ENCODE results near the gene VWA1. TPM values are rescaled to one million over a fixed set of nuclear protein-coding genes. Genes with fewer than 3 reads are reported as not detected.

The VWA1 gene
- total and polyA plus RNA-seq, 2 of the 4 experiments (the other 2 are of a cell fraction): 1.1 to 6.1 TPM

DNA sequence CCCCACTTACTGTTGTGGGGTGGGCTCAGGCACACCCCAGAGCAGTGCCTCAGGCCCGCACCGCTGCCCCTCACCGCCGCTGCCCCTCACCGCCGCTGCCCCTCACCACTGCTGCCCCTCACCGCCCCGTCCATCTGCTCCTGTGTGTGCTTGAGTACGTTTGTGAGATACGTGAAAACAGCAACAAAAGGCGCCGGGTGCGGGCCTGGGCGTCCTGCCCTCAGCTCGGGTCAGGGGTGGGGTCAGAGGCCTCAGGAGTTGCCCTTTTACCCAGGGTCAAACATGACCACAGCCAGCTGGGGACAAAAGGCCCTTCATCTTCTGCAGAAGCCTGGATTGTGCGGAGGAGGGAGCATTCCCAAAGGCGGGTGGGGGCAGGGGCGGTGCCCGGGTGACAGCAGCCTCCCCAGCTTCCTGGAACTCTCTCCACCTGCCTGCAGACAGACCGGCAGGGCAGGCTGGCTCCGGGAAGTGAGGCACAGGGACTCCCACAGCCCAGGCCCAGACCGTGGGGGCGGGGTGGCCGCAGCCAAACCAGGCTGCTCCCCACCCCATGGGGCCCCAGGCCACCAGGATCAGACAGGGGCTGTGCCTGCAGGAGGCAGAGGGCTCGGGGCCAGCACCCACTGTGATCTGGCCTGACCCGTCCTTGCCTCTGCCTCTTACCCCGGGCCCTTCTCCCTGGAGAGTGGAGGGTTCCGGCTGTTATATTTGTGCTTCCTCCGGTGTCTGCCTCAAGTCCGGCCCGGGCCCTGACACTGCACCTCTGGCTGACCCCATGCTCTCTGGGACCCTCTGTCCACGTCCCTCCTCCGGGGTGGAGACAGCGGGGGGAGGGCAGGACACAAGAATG is 2.3 kb upstream of the VWA1 start:
- Histone ChIP-seq H2BK5ac (ENCODE audit: low read depth, low read length, poor library complexity, severe bottlenecking) (no peak overlapping the region), H2BK120ac (ENCODE audit: low read depth, low read length) (no peak overlapping the region), H2AK9ac (replicated peaks; ENCODE audit: low read depth, low read length, poor library complexity) (peak overlapping the region; percentile 61), H3K27ac (ENCODE audit: insufficient read depth, low read length) (no peak overlapping the region; the same call in 1 of the 2 replicates), H3K9me1 (ENCODE audit: insufficient read depth, low read length) (0 out of 2 replicates have a peak, but pooled peaks cover 7% of the 10 kb centered on the region), H2AFZ (replicated peaks; ENCODE audit: low read length, poor library complexity) (peak overlapping the region; percentile 82), H3K9me3 (ENCODE audit: control insufficient read depth, insufficient read depth, low read length) (no peaks in the 10 kb centered on the region), H4K5ac (ENCODE audit: low read depth, low read length) (no peak overlapping the region), H2BK15ac (ENCODE audit: low read depth, low read length) (no peak overlapping the region), H2AK5ac (ENCODE audit: low read depth, low read length) (0 out of 2 replicates have a peak overlapping the region, but pooled peaks have one; percentile 28), H4K8ac (ENCODE audit: low read depth in 2 of 2, low read length in 2 of 2) (peak overlapping the region in 1 of 2 experiments; percentile 76; a peak in 1 of 4 replicates), H4K91ac (ENCODE audit: insufficient read depth, low read depth, low read length) (no peak overlapping the region), H3K9ac (ENCODE audit: low read depth, low read length) (no peak overlapping the region), H4K20me1 (ENCODE audit: insufficient read depth, low read length) (no peaks in the 10 kb centered on the region), H2BK20ac (ENCODE audit: low read depth, low read length) (no peak overlapping the region), H3K18ac (ENCODE audit: low read depth, low read length) (no peak overlapping the region), H3K56ac (ENCODE audit: extremely low read depth, insufficient read depth, low read length) (no peak overlapping the region), H3K36me3 (ENCODE audit: control insufficient read depth, insufficient read depth, low read length) (no peaks in the 10 kb centered on the region), H3K4me1 (ENCODE audit: control insufficient read depth, insufficient read depth, low read length) (peaks cover 25% of the 10 kb centered on the region), H3K27me3 (ENCODE audit: control insufficient read depth, insufficient read depth, low read length) (no peaks in the 10 kb centered on the region; the same call in 1 of the 2 replicates), H3K4ac (ENCODE audit: low read depth, low read length) (no peak overlapping the region), H3K4me3 (ENCODE audit: insufficient read depth, low read depth, low read length) (no peak overlapping the region), H3K79me1 (ENCODE audit: low read depth in 1 of 2, low read length in 2 of 2) (0 out of 4 replicates have a peak, but pooled peaks cover 0 to 3% of the 10 kb centered on the region in 2 experiments), H3K23ac (ENCODE audit: low read depth, low read length) (no peak overlapping the region), H3K14ac (replicated peaks; ENCODE audit: low read depth, low read length) (0 out of 2 replicates have a peak overlapping the region, but pooled peaks have one; percentile 11), H3K4me2 (ENCODE audit: low read depth, low read length) (no peak overlapping the region)
- ChIA-PET POLR2A (ENCODE audit: unreplicated experiment) (no interaction called here), CTCF (interaction anchor here (0.6 kb wide), 1 partner anchor 132 kb away, joined by 5 read pairs; no protein-coding TSS in a partner anchor)
- WGBS, 2 experiments (ENCODE audit: extremely low coverage in 2 of 2, insufficient read length in 1 of 2): 69% methylated on average over 10 of the region's 34 CpGs; no CpG with 5 or more reads in 1 of the 2 experiments
- no peak for ATAC-seq (ENCODE audit: low read depth)
- no peak for DNase-seq
- intact Hi-C loops (cut with micrococcal nuclease) (no loop called here), dilution Hi-C loops (cut with HindIII; ENCODE audit: low sequenced_read_pairs, unreplicated experiment) (no loop called here), in situ Hi-C loops (cut with MboI; ENCODE audit: low sequenced_read_pairs) (no loop called here)
- BruUV-seq (replicated peaks): no TSS peak
- TF ChIP-seq RCOR1 (IDR thresholded peaks at IDR 0.05; ENCODE audit: insufficient replicate concordance, low read length) (no peak), CHD1 (IDR thresholded peaks at IDR 0.05; ENCODE audit: low read depth, low read length) (no peak), SMC3 (IDR thresholded peaks at IDR 0.05; ENCODE audit: low read depth, low read length) (no peak), MXI1 (IDR thresholded peaks at IDR 0.05; ENCODE audit: borderline replicate concordance, low read depth, low read length) (no peak), MAZ (IDR thresholded peaks at IDR 0.05; ENCODE audit: borderline replicate concordance, low read depth, low read length) (no peak), NFE2L2 (IDR thresholded peaks at IDR 0.05; ENCODE audit: low read depth, low read length) (no peak), FOS (IDR thresholded peaks at IDR 0.05; ENCODE audit: low read depth, low read length) (no peak), RFX5 (IDR thresholded peaks at IDR 0.05; ENCODE audit: low read depth, low read length) (no peak), BHLHE40 (IDR thresholded peaks at IDR 0.05; ENCODE audit: low read depth, low read length) (no peak), RAD21 (IDR thresholded peaks at IDR 0.05; ENCODE audit: low read length) (no peak), MAFK (IDR thresholded peaks at IDR 0.05; ENCODE audit: low read depth, low read length) (no peak), CEBPB (IDR thresholded peaks at IDR 0.05; ENCODE audit: low read depth, low read length) (no peak)
- TF ChIP-seq, protein P1, sequence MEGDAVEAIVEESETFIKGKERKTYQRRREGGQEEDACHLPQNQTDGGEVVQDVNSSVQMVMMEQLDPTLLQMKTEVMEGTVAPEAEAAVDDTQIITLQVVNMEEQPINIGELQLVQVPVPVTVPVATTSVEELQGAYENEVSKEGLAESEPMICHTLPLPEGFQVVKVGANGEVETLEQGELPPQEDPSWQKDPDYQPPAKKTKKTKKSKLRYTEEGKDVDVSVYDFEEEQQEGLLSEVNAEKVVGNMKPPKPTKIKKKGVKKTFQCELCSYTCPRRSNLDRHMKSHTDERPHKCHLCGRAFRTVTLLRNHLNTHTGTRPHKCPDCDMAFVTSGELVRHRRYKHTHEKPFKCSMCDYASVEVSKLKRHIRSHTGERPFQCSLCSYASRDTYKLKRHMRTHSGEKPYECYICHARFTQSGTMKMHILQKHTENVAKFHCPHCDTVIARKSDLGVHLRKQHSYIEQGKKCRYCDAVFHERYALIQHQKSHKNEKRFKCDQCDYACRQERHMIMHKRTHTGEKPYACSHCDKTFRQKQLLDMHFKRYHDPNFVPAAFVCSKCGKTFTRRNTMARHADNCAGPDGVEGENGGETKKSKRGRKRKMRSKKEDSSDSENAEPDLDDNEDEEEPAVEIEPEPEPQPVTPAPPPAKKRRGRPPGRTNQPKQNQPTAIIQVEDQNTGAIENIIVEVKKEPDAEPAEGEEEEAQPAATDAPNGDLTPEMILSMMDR (conservative IDR thresholded peaks at IDR 0.05; ENCODE audit: low read depth, low read length): no peak
- TF ChIP-seq, protein P2, sequence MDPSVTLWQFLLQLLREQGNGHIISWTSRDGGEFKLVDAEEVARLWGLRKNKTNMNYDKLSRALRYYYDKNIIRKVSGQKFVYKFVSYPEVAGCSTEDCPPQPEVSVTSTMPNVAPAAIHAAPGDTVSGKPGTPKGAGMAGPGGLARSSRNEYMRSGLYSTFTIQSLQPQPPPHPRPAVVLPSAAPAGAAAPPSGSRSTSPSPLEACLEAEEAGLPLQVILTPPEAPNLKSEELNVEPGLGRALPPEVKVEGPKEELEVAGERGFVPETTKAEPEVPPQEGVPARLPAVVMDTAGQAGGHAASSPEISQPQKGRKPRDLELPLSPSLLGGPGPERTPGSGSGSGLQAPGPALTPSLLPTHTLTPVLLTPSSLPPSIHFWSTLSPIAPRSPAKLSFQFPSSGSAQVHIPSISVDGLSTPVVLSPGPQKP (IDR thresholded peaks at IDR 0.05; ENCODE audit: borderline replicate concordance, low read depth, low read length): no peak

Data from IMR-90 (cell line).